ENCODE results near the gene KMO.

Gene KMO

GRCh38 chr1:241627453-241628259, 95.5 kb downstream of the KMO start:
- DNase-seq (ENCODE audit: low read depth in 3 of 3) = peak in 1 of 3 experiments; percentile 13

- DNase-seq (ENCODE audit: low read depth in 3 of 3) = no peak
These were observed 97.8 kb downstream of the KMO start for GRCh38 chr1:241630005-241630404.

- DNase-seq (ENCODE audit: low read depth in 3 of 3) = no peak
These were observed 98.3 kb downstream of the KMO start for GRCh38 chr1:241630476-241630875.

GRCh38 chr1:241630899-241631298, 98.7 kb downstream of the KMO start:
- no peak for DNase-seq (ENCODE audit: low read depth in 3 of 3)

- DNase-seq (ENCODE audit: low read depth in 3 of 3) = no peak
These were observed 99.5 kb downstream of the KMO start for GRCh38 chr1:241631674-241632073.

GRCh38 chr1:241632987-241633386, 100.8 kb downstream of the KMO start:
- DNase-seq (ENCODE audit: low read depth in 3 of 3) = no peak

GRCh38 chr1:241635556-241636152, 103.5 kb downstream of the KMO start:
- DNase-seq (ENCODE audit: low read depth in 3 of 3) = no peak

- no peak for DNase-seq (ENCODE audit: low read depth in 3 of 3)
These were observed 104.1 kb downstream of the KMO start for GRCh38 chr1:241636291-241636690.

GRCh38 chr1:241637046-241637590, 104.9 kb downstream of the KMO start:
- DNase-seq (ENCODE audit: low read depth in 3 of 3) = no peak

- no peak for DNase-seq (ENCODE audit: low read depth in 3 of 3)
These were observed 105.4 kb downstream of the KMO start for GRCh38 chr1:241637604-241638003.

- DNase-seq (ENCODE audit: low read depth in 3 of 3) = no peak
These were observed 106.0 kb downstream of the KMO start for GRCh38 chr1:241638099-241638682.

GRCh38 chr1:241638909-241639622, 106.9 kb downstream of the KMO start:
- no peak for DNase-seq (ENCODE audit: low read depth in 3 of 3)

- DNase-seq (ENCODE audit: low read depth in 3 of 3) = peak; percentile 1 to 46 (median 12)
These were observed 107.5 kb downstream of the KMO start for GRCh38 chr1:241639623-241640148.

GRCh38 chr1:241640149-241640866, 108.1 kb downstream of the KMO start, which contains the start of the genes CHML and OPN3:
Gene CHML, minus strand, starts transcription at chr1:241640369. Its CDS starts 4,603 bp downstream, at chr1:241635766.
Gene OPN3, minus strand, starts transcription at chr1:241640369. Its CDS starts 115 bp downstream, at chr1:241640254.
- DNase-seq (ENCODE audit: low read depth in 3 of 3) = peak; percentile 87 to 95 (median 89)

GRCh38 chr1:241640867-241641622, 108.9 kb downstream of the KMO start:
- no peak for DNase-seq (ENCODE audit: low read depth in 3 of 3)

GRCh38 chr1:241641773-241642592, 109.8 kb downstream of the KMO start:
- DNase-seq (ENCODE audit: low read depth in 3 of 3) = no peak

- DNase-seq (ENCODE audit: low read depth in 3 of 3) = no peak
These were observed 110.4 kb downstream of the KMO start for GRCh38 chr1:241642593-241642944.

GRCh38 chr1:241644259-241644658, 112.1 kb downstream of the KMO start:
- DNase-seq (ENCODE audit: low read depth in 3 of 3) = no peak

- DNase-seq (ENCODE audit: low read depth in 3 of 3) = no peak
These were observed 113.0 kb downstream of the KMO start for GRCh38 chr1:241645199-241645598.
